ENCODE results near the gene TM4SF4. TPM values are rescaled to one million over a fixed set of nuclear protein-coding genes. Genes with fewer than 3 reads are reported as not detected.

The TM4SF4 gene
- total RNA-seq, 1 donor from 2014 or later = not detected

DNA sequence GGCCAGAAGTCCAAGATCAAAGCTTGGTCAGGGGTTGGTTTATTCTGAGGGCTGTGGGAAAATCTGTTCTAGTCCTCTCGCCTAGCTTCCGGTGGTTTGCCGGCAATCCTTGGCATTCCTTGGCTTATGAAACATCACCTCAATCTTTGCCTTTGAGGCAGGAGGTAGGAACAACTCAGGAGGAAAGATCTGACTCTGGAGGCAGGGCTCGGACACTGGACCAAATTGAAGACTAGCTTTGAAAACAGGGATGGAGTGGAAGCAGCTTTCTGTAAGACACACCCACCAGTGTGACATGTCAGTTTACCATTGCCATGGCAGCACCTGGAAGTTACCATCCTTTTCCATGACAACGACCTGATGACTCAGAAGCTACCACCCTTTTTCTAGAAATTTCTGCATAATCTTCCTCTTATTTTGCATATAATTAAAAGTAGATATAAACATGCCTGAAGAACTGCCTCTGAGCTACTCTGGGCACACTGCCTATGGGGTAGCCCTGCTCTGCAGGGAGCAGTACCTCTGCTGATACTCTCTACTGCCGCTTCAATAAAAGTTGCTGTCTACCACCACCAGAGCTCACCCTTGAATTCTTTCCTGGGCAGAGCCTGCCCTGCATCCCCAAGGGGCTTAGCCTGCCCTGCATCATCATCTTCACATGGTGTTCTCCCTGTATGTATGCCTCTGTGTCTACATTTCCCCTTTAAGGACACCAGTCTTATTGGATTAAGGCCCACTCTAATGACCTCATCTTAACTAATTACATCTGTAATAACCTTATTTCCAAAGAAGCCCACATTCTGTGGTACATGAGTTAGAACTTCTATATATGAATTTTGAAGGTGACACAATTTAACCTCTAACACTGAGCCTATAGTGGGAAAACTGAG is 38.3 kb upstream of the TM4SF4 start:
- no peaks in the 10 kb centered on the region for H3K27me3 ChIP-seq (ENCODE audit: control insufficient read depth, insufficient read depth, low read length)
- DNase-seq (ENCODE audit: low read depth) = no peak
- no peak overlapping the region for H3K4me3 ChIP-seq (ENCODE audit: low read depth, low read length)
- TF ChIP-seq, protein P1, sequence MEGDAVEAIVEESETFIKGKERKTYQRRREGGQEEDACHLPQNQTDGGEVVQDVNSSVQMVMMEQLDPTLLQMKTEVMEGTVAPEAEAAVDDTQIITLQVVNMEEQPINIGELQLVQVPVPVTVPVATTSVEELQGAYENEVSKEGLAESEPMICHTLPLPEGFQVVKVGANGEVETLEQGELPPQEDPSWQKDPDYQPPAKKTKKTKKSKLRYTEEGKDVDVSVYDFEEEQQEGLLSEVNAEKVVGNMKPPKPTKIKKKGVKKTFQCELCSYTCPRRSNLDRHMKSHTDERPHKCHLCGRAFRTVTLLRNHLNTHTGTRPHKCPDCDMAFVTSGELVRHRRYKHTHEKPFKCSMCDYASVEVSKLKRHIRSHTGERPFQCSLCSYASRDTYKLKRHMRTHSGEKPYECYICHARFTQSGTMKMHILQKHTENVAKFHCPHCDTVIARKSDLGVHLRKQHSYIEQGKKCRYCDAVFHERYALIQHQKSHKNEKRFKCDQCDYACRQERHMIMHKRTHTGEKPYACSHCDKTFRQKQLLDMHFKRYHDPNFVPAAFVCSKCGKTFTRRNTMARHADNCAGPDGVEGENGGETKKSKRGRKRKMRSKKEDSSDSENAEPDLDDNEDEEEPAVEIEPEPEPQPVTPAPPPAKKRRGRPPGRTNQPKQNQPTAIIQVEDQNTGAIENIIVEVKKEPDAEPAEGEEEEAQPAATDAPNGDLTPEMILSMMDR (IDR thresholded peaks at IDR 0.05; ENCODE audit: insufficient read depth, low read length, poor library complexity, severe bottlenecking) = no peak
- no peaks in the 10 kb centered on the region for H3K36me3 ChIP-seq (ENCODE audit: control insufficient read depth, insufficient read depth, low read length)

DNA sequence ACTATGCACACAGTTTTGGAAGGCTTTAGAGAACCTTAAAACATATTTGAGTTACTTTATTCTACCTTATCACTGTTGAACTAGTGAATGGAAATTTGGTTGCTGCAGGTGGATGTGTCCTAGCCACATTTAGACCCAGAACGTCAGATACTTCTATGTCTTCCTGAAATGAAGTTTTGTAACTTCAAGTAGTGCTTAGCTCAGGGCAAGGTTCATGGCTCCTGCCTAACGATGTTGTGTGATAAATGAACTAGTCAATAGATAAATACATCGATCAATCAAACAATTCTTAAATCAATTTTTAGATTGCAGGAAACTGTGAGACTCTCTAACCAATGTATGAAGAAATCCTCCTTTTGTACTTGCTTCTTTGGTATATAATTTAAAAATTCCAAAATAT is 37.2 kb upstream of the TM4SF4 start:
- TF ChIP-seq, protein P1 (IDR thresholded peaks at IDR 0.05; ENCODE audit: insufficient read depth, low read length, poor library complexity, severe bottlenecking) = no peak
- Histone ChIP-seq H3K27me3 (ENCODE audit: control insufficient read depth, insufficient read depth, low read length) (no peaks in the 10 kb centered on the region), H3K36me3 (ENCODE audit: control insufficient read depth, insufficient read depth, low read length) (no peaks in the 10 kb centered on the region), H3K4me3 (ENCODE audit: low read depth, low read length) (no peak overlapping the region)
- DNase-seq (ENCODE audit: low read depth) = no peak

DNA sequence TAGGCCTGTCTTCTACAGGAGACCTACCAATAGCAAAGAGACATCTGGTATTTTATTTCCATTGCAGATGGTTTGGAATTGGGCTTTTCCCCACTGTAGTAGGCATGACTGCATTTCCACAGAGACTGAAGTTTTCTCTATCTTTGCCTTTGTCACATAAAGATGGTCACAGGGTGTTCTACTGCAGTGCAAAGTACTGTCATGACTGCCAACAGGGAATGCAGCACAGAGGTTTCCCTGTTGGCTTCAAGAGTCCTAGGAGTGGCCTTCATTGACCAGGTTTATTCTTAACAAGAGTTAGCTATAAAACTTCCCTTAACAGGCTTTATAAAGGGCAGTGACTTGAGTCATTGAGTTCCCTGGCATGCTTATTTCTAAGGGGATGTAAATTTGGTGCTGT is 36.8 kb upstream of the TM4SF4 start:
- H3K4me3 ChIP-seq (ENCODE audit: low read depth, low read length) = no peak overlapping the region
- TF ChIP-seq, protein P1 (IDR thresholded peaks at IDR 0.05; ENCODE audit: insufficient read depth, low read length, poor library complexity, severe bottlenecking) = no peak
- H3K27me3 ChIP-seq (ENCODE audit: control insufficient read depth, insufficient read depth, low read length) = no peaks in the 10 kb centered on the region
- DNase-seq (ENCODE audit: low read depth) = no peak
- no peaks in the 10 kb centered on the region for H3K36me3 ChIP-seq (ENCODE audit: control insufficient read depth, insufficient read depth, low read length)

DNA sequence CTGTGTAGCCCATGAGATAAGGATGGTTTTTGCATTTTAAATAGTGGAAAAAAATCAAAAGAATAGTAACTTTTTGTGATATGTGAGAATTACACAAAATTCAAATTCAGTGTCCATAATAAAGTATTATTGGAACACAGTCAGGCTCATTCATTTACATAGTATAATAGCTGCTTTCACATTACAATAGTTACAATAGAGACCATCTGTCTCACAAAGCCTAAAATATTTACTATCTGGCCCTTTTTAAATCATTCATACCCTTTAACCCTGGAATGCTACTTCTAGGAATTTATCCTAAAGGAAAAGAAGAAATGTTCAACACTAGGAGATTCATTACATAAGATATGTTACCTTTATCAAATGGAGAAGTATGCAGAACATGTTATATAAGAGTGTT is 35.5 kb upstream of the TM4SF4 start:
- H3K27me3 ChIP-seq (ENCODE audit: control insufficient read depth, insufficient read depth, low read length) = no peaks in the 10 kb centered on the region
- no peaks in the 10 kb centered on the region for H3K36me3 ChIP-seq (ENCODE audit: control insufficient read depth, insufficient read depth, low read length)
- TF ChIP-seq, protein P1 (IDR thresholded peaks at IDR 0.05; ENCODE audit: insufficient read depth, low read length, poor library complexity, severe bottlenecking) = no peak
- no peak for DNase-seq (ENCODE audit: low read depth)
- no peak overlapping the region for H3K4me3 ChIP-seq (ENCODE audit: low read depth, low read length)

DNA sequence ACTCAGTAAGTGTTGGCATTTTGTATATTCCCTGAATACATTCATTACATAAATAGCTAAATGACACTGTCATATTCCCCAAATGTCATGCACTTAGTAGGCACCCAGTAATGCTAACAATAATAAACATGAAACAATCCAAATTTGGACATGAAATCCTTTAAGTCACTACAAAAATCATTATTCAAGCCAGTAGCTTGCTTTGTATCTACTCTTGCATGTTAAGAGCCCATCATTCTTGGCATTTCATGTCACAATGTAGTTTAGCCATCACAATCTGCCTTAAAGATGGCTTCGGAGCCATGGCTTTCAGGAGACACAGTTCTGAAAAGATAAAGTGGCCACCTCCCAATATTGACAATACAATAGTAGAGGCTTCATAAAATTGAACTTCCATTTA is 32.9 kb upstream of the TM4SF4 start:
- TF ChIP-seq, protein P1 (IDR thresholded peaks at IDR 0.05; ENCODE audit: insufficient read depth, low read length, poor library complexity, severe bottlenecking) = no peak
- Histone ChIP-seq H3K36me3 (ENCODE audit: control insufficient read depth, insufficient read depth, low read length) (no peaks in the 10 kb centered on the region), H3K4me3 (ENCODE audit: low read depth, low read length) (no peak overlapping the region), H3K27me3 (ENCODE audit: control insufficient read depth, insufficient read depth, low read length) (no peaks in the 10 kb centered on the region)
- no peak for DNase-seq (ENCODE audit: low read depth)

DNA sequence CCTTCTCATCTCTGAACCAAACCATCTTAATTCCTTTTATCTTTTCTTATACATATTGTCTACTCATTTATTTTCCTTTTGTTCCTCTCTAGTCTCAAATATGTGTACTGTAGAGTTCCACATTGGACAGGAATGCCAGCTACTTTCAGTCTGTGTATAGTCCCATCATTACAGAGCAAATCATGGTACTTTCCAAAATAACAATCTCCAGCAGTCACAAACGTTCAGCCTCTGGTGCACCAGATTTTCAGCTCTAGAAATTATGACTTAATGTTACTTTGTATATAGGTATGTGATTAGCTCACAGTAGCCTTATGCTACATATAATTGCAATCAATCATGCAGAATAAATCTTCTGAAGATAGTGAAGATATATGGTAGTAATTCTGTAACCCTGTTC is 32.5 kb upstream of the TM4SF4 start:
- TF ChIP-seq, protein P1 (IDR thresholded peaks at IDR 0.05; ENCODE audit: insufficient read depth, low read length, poor library complexity, severe bottlenecking) = no peak
- H3K4me3 ChIP-seq (ENCODE audit: low read depth, low read length) = no peak overlapping the region
- DNase-seq (ENCODE audit: low read depth) = no peak
- H3K36me3 ChIP-seq (ENCODE audit: control insufficient read depth, insufficient read depth, low read length) = no peaks in the 10 kb centered on the region
- H3K27me3 ChIP-seq (ENCODE audit: control insufficient read depth, insufficient read depth, low read length) = no peaks in the 10 kb centered on the region
